Stimulated activated CD8-positive, alpha-beta memory T cell treated with anti-CD3 and anti-CD28 coated beads, Interleukin-4, amount 100 ng/mL, for 1 hour (primary cell): Measurements from ENCODE around the gene ZNF684.
A peak's percentile ranks its signal among the peaks of the same experiment; 100 is the strongest.
"Not testable (repeated sequence)": the region's sequence is repeated elsewhere in the genome, so short reads cannot be mapped to it uniquely, and the experiment has no call there.

Experiments
- DNase-seq, 2 donors: peaks; one replicate each; pipeline ENCODE4 v3.0.0-alpha.2; 2020; ENCODE audit warnings: low read depth in 2 of 2, low spot score in 1 of 2

ZNF684 gene

GRCh38 chr1:40531381-40532061, at the start of gene ZNF684:
Gene ZNF684 (plus strand): TSS chr1:40531637. CDS start chr1:40533167, 1,530 bp downstream.
- peak; percentile 47 to 71 for DNase-seq

- DNase-seq, result no peak
Observed at GRCh38 chr1:40495315-40495903, 36.0 kb upstream of the ZNF684 start.

GRCh38 chr1:40502651-40503050, 28.8 kb upstream of the ZNF684 start:
- DNase-seq, result not testable (repeated sequence)

GRCh38 chr1:40507973-40508372, 23.5 kb upstream of the ZNF684 start:
- no peak for DNase-seq

- peak; percentile 55 to 64 for DNase-seq
Observed at GRCh38 chr1:40508375-40509341, 22.8 kb upstream of the ZNF684 start, which contains the start of gene EXO5. Gene EXO5 (plus strand): TSS chr1:40508767. CDS start chr1:40514545, 5,778 bp downstream.

GRCh38 chr1:40519517-40519916, 11.9 kb upstream of the ZNF684 start:
- no peak for DNase-seq

- no peak for DNase-seq
Observed at GRCh38 chr1:40530735-40531380, 579 bp upstream of the ZNF684 start.

- DNase-seq, result no peak
Observed at GRCh38 chr1:40532062-40532389, 589 bp downstream of the ZNF684 start.

- DNase-seq, result no peak
Observed at GRCh38 chr1:40532844-40533424, 1.5 kb downstream of the ZNF684 start.

GRCh38 chr1:40534589-40534988, 3.2 kb downstream of the ZNF684 start:
- no peak for DNase-seq

- DNase-seq, result no peak
Observed at GRCh38 chr1:40535732-40536131, 4.3 kb downstream of the ZNF684 start.

- DNase-seq, result no peak
Observed at GRCh38 chr1:40539338-40539737, 7.9 kb downstream of the ZNF684 start.

- no peak for DNase-seq
Observed at GRCh38 chr1:40546957-40547356, 15.5 kb downstream of the ZNF684 start.

- no peak for DNase-seq
Observed at GRCh38 chr1:40553017-40553416, 21.6 kb downstream of the ZNF684 start.

GRCh38 chr1:40554807-40555206, 23.4 kb downstream of the ZNF684 start:
- DNase-seq, result not testable (repeated sequence)

GRCh38 chr1:40556121-40556520, 24.7 kb downstream of the ZNF684 start:
- DNase-seq, result no peak

GRCh38 chr1:40558241-40558640, 26.8 kb downstream of the ZNF684 start:
- not testable (repeated sequence) for DNase-seq

- no peak for DNase-seq
Observed at GRCh38 chr1:40562185-40562584, 30.7 kb downstream of the ZNF684 start.

GRCh38 chr1:40563266-40563665, 31.8 kb downstream of the ZNF684 start:
- DNase-seq, result no peak

GRCh38 chr1:40564506-40564905, 33.1 kb downstream of the ZNF684 start:
- DNase-seq, result no peak

- DNase-seq, result no peak
Observed at GRCh38 chr1:40564913-40565312, 33.5 kb downstream of the ZNF684 start.
